Measurements from ENCODE around the gene GHRHR.

GHRHR gene

GRCh38 chr7:30936650-30937245 is 27.0 kb upstream of the GHRHR start:
- Histone ChIP-seq H3K27ac (ENCODE audit: low read depth, low read length) (no peak overlapping the region), H3K4me3 (ENCODE audit: low read depth, low read length) (no peak overlapping the region), H3K36me3 (ENCODE audit: control insufficient read depth, insufficient read depth, low read length) (no peaks in the 10 kb centered on the region), H3K9ac (ENCODE audit: low read depth, low read length) (no peak overlapping the region), H3K9me3 (ENCODE audit: control insufficient read depth, insufficient read depth, low read length) (no peaks in the 10 kb centered on the region), H3K27me3 (ENCODE audit: control insufficient read depth, insufficient read depth, low read length) (peaks cover 4% of the 10 kb centered on the region; the same call in 1 of the 2 replicates), H3K4me1 (ENCODE audit: control insufficient read depth, insufficient read depth, low read length) (peaks cover 9% of the 10 kb centered on the region; the same call in 1 of the 2 replicates)

DNA sequence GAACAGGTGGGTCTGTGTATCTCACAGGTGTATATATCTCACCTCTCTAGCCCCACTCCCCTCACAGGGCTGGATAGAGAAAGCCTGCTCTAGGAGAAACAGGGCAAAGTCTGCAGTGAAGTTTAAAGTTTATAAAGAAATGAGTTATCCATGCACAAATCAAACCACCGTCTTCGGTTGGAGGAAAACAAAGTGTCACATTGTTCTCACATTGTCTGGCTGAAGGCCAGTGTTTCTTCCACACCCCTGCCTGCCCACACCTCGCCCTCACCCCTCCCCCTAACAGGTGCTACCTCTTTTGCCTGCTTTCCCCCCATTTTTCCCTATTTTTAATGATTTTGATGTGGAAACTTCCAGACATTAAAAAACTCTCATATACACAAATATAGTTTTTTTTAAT is 26.3 kb upstream of the GHRHR start:
- H3K9ac ChIP-seq (ENCODE audit: low read depth, low read length) = no peak overlapping the region
- no peak overlapping the region for H3K27ac ChIP-seq (ENCODE audit: low read depth, low read length)
- no peak overlapping the region for H3K4me3 ChIP-seq (ENCODE audit: low read depth, low read length)
- peaks cover 4% of the 10 kb centered on the region; the same call in 1 of the 2 replicates for H3K27me3 ChIP-seq (ENCODE audit: control insufficient read depth, insufficient read depth, low read length)
- H3K36me3 ChIP-seq (ENCODE audit: control insufficient read depth, insufficient read depth, low read length) = no peaks in the 10 kb centered on the region
- no peaks in the 10 kb centered on the region for H3K9me3 ChIP-seq (ENCODE audit: control insufficient read depth, insufficient read depth, low read length)
- peaks cover 9% of the 10 kb centered on the region; the same call in 1 of the 2 replicates for H3K4me1 ChIP-seq (ENCODE audit: control insufficient read depth, insufficient read depth, low read length)

DNA sequence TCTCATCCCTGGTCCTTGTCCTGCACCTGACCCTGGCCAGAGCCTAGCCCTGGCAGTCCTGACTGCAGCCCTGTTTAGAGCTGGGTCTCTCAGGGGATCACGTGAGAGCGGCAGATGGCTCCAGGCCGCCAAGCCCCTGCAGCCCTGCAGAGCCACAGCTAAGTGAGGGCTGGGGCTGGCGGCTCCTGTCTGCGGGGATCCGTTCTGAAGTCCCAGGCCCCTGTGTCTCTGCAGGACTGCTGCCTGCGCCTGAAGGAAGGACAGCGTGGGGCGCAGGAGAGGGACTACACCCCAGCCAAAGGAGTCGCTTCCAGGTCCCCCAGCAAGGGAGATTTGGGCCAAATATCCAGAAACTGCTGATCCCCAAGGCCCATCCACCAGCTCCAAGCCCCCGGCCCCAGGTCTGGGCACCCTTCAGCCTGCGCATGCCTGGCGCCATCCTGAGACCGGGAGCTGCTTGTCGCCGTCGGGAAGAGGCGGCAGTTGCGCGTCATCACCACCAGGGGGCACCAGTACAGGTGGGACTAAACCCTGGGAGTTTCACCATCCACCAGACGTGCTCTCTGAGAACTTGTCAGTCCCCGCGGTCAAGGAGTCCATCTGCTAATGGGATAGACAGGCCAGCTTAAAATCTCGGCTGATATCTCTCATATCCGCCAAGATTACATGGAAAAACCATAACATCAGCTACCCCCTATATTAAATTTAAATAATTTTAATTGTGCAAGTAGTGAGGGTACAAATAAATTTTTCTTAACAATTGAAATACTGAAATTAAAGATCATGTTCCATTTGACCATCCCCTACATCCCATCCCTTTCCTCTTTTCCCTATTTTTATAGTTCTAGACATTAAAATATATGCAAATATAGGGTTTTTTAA is 25.1 kb upstream of the GHRHR start:
- H3K9ac ChIP-seq (ENCODE audit: low read depth, low read length) = peak overlapping the region; percentile 53
- H3K4me1 ChIP-seq (ENCODE audit: control insufficient read depth, insufficient read depth, low read length) = peaks cover 4% of the 10 kb centered on the region; the same call in 1 of the 2 replicates
- H3K36me3 ChIP-seq (ENCODE audit: control insufficient read depth, insufficient read depth, low read length) = no peaks in the 10 kb centered on the region
- H3K27ac ChIP-seq (ENCODE audit: low read depth, low read length) = peak overlapping the region; percentile 69
- peaks cover 4% of the 10 kb centered on the region; the same call in 1 of the 2 replicates for H3K27me3 ChIP-seq (ENCODE audit: control insufficient read depth, insufficient read depth, low read length)
- H3K9me3 ChIP-seq (ENCODE audit: control insufficient read depth, insufficient read depth, low read length) = no peaks in the 10 kb centered on the region
- peak overlapping the region; percentile 58 for H3K4me3 ChIP-seq (ENCODE audit: low read depth, low read length)

- H3K27me3 ChIP-seq (ENCODE audit: control insufficient read depth, insufficient read depth, low read length) = no peaks in the 10 kb centered on the region; the same call in 1 of the 2 replicates
- H3K4me3 ChIP-seq (ENCODE audit: low read depth, low read length) = no peak overlapping the region
- no peaks in the 10 kb centered on the region for H3K36me3 ChIP-seq (ENCODE audit: control insufficient read depth, insufficient read depth, low read length)
- no peaks in the 10 kb centered on the region; the same call in 1 of the 2 replicates for H3K9me3 ChIP-seq (ENCODE audit: control insufficient read depth, insufficient read depth, low read length)
- H3K4me1 ChIP-seq (ENCODE audit: control insufficient read depth, insufficient read depth, low read length) = no peaks in the 10 kb centered on the region
- no peak overlapping the region for H3K9ac ChIP-seq (ENCODE audit: low read depth, low read length)
- no peak overlapping the region for H3K27ac ChIP-seq (ENCODE audit: low read depth, low read length)
Measured at GRCh38 chr7:30941582-30942323, 22.0 kb upstream of the GHRHR start.

- Histone ChIP-seq H3K36me3 (ENCODE audit: control insufficient read depth, insufficient read depth, low read length) (no peaks in the 10 kb centered on the region), H3K9ac (ENCODE audit: low read depth, low read length) (no peak overlapping the region), H3K4me3 (ENCODE audit: low read depth, low read length) (no peak overlapping the region), H3K4me1 (ENCODE audit: control insufficient read depth, insufficient read depth, low read length) (no peaks in the 10 kb centered on the region), H3K27me3 (ENCODE audit: control insufficient read depth, insufficient read depth, low read length) (no peaks in the 10 kb centered on the region), H3K9me3 (ENCODE audit: control insufficient read depth, insufficient read depth, low read length) (no peaks in the 10 kb centered on the region), H3K27ac (ENCODE audit: low read depth, low read length) (no peak overlapping the region)
Measured at GRCh38 chr7:30950197-30950596, 13.6 kb upstream of the GHRHR start.

DNA sequence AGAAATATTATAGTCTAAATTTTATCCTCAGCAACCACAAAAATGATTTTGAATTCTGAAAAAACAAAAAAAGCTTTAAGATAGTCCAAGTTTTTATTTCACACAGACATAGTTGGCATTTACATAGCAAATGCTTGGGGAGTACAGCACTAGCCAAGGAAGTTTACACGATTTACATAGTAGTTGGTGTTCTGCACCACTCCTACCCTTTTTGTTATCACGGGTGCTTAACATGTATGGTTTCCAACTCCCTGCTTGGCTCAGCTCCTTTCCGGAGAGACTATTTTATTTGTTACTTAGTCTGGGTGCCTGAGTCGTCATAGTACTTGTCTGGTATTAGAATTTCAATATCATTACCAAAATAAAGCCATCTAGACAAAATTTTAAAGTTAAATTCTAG is 8.8 kb upstream of the GHRHR start:
- Histone ChIP-seq H3K27ac (ENCODE audit: low read depth, low read length) (no peak overlapping the region), H3K9me3 (ENCODE audit: control insufficient read depth, insufficient read depth, low read length) (peaks cover 4% of the 10 kb centered on the region), H3K4me3 (ENCODE audit: low read depth, low read length) (no peak overlapping the region), H3K36me3 (ENCODE audit: control insufficient read depth, insufficient read depth, low read length) (no peaks in the 10 kb centered on the region), H3K27me3 (ENCODE audit: control insufficient read depth, insufficient read depth, low read length) (no peaks in the 10 kb centered on the region), H3K4me1 (ENCODE audit: control insufficient read depth, insufficient read depth, low read length) (no peaks in the 10 kb centered on the region), H3K9ac (ENCODE audit: low read depth, low read length) (no peak overlapping the region)

GRCh38 chr7:30956704-30957103 is 7.0 kb upstream of the GHRHR start:
- Histone ChIP-seq H3K4me3 (ENCODE audit: low read depth, low read length) (no peak overlapping the region), H3K36me3 (ENCODE audit: control insufficient read depth, insufficient read depth, low read length) (no peaks in the 10 kb centered on the region), H3K4me1 (ENCODE audit: control insufficient read depth, insufficient read depth, low read length) (no peaks in the 10 kb centered on the region), H3K9me3 (ENCODE audit: control insufficient read depth, insufficient read depth, low read length) (peaks cover 4% of the 10 kb centered on the region), H3K27me3 (ENCODE audit: control insufficient read depth, insufficient read depth, low read length) (no peaks in the 10 kb centered on the region), H3K9ac (ENCODE audit: low read depth, low read length) (no peak overlapping the region), H3K27ac (ENCODE audit: low read depth, low read length) (no peak overlapping the region)

DNA sequence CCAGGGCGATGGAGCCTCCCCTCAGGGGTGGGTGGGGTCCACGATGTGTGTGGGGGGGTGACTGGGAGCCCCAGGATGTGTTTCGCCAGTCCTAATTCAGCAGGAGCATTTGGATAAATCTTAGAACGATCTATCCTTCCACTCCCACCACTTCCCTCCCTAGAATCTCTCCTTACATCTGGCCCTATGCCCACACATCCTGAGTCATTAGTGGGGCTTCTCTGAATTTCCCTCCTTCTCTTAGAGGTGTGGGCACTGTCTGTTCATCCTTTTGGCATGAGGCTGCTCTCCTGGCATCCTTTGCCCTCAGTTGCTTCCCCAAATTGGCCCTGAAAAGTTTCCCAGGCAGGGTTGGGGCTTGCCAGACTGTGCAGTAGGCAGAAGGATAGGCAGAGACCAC is 1.6 kb downstream of the GHRHR start:
- no peaks in the 10 kb centered on the region for H3K4me1 ChIP-seq (ENCODE audit: control insufficient read depth, insufficient read depth, low read length)
- H3K9me3 ChIP-seq (ENCODE audit: control insufficient read depth, insufficient read depth, low read length) = no peaks in the 10 kb centered on the region
- H3K27me3 ChIP-seq (ENCODE audit: control insufficient read depth, insufficient read depth, low read length) = no peaks in the 10 kb centered on the region
- no peak overlapping the region for H3K4me3 ChIP-seq (ENCODE audit: low read depth, low read length)
- no peak overlapping the region for H3K9ac ChIP-seq (ENCODE audit: low read depth, low read length)
- H3K36me3 ChIP-seq (ENCODE audit: control insufficient read depth, insufficient read depth, low read length) = no peaks in the 10 kb centered on the region
- no peak overlapping the region for H3K27ac ChIP-seq (ENCODE audit: low read depth, low read length)

DNA sequence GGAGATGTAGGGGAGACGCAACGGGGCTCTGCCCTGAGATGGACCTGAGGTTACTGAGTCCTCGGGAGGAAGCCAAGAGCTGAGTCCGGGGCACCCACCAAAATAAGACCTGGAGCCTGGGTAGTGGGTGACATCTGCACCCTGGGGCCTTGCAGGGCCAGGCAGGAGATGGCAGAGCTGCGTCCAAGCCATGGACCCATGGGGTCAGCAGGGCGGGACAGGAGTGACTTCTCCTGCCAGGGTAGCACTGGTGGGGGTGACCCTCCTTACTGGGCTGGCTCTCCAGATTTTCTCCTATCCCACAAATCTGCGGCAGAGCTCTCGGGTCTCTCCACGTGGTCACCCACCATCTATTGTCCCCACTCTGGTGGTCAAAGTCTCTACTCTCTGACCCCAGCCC is 2.1 kb downstream of the GHRHR start:
- Histone ChIP-seq H3K27me3 (ENCODE audit: control insufficient read depth, insufficient read depth, low read length) (no peaks in the 10 kb centered on the region), H3K4me1 (ENCODE audit: control insufficient read depth, insufficient read depth, low read length) (no peaks in the 10 kb centered on the region), H3K27ac (ENCODE audit: low read depth, low read length) (no peak overlapping the region), H3K36me3 (ENCODE audit: control insufficient read depth, insufficient read depth, low read length) (no peaks in the 10 kb centered on the region), H3K9ac (ENCODE audit: low read depth, low read length) (no peak overlapping the region), H3K4me3 (ENCODE audit: low read depth, low read length) (no peak overlapping the region), H3K9me3 (ENCODE audit: control insufficient read depth, insufficient read depth, low read length) (no peaks in the 10 kb centered on the region)

GRCh38 chr7:30968294-30968693 is 4.5 kb downstream of the GHRHR start:
- no peaks in the 10 kb centered on the region for H3K27me3 ChIP-seq (ENCODE audit: control insufficient read depth, insufficient read depth, low read length)
- no peaks in the 10 kb centered on the region for H3K9me3 ChIP-seq (ENCODE audit: control insufficient read depth, insufficient read depth, low read length)
- no peaks in the 10 kb centered on the region for H3K36me3 ChIP-seq (ENCODE audit: control insufficient read depth, insufficient read depth, low read length)
- H3K9ac ChIP-seq (ENCODE audit: low read depth, low read length) = no peak overlapping the region
- no peaks in the 10 kb centered on the region for H3K4me1 ChIP-seq (ENCODE audit: control insufficient read depth, insufficient read depth, low read length)
- H3K4me3 ChIP-seq (ENCODE audit: low read depth, low read length) = no peak overlapping the region
- H3K27ac ChIP-seq (ENCODE audit: low read depth, low read length) = no peak overlapping the region

All from HUES48 (cell line).